ENCODE measurements around the gene SLC6A20. TPM values are rescaled to one million over a fixed set of nuclear protein-coding genes. Genes with fewer than 3 reads are reported as not detected.

The SLC6A20 gene
- total and polyA plus RNA-seq, 2 of the 13 experiments (the other 11 are each of a cell fraction or from before 2014, with no cell fraction given) = not detected

DNA sequence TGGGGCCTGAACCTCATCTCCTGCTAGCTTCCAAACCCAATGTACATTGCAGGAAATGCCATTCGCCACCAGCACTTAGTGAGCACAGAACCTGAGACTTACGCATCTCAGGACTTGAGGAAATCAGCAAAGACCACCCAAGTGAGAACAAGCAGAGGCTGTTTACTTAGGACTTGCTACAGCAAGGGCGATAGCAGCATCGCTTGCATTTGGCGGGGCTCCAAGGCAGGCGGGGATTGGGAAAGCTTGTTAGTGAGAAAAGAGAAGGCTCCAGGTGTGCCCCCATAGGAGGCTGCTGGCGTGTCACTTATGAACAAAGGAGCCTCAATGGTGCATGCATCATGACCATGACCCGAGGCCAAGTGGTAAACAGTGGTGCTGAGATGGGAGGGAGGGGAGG is 19.7 kb downstream of the SLC6A20 start:
- POLR2A ChIA-PET = no interaction called here
- CTCF ChIA-PET (ENCODE audit: low intra/inter-chr PET ratio, low total read pairs) = no interaction called here
- Histone ChIP-seq H4K20me1 (ENCODE audit: insufficient read depth, low read length) (no peaks in the 10 kb centered on the region), H3K9me3 (ENCODE audit: low read length) (no peaks in the 10 kb centered on the region), H3K79me2 (ENCODE audit: insufficient read depth, low read length) (no peaks in the 10 kb centered on the region), H3K4me1 (ENCODE audit: insufficient read depth, low read length) (no peaks in the 10 kb centered on the region), H3K4me2 (ENCODE audit: low read depth, low read length) (no peak overlapping the region), H3K9ac (ENCODE audit: insufficient read depth, low read depth, low read length) (no peak overlapping the region), H3K36me3 (replicated peaks in 1 of 2; ENCODE audit: control insufficient read depth in 1 of 2, insufficient read depth in 2 of 2, low read length in 2 of 2) (no peaks in the 10 kb centered on the region), H3K4me3 (replicated peaks in 1 of 3; ENCODE audit: insufficient read depth in 1 of 3, low read depth in 2 of 3, low read length in 3 of 3) (no peak overlapping the region), H2AFZ (ENCODE audit: low read length) (no peak overlapping the region), H3K27ac (ENCODE audit: extremely low read length, insufficient read depth, low read length) (no peak overlapping the region), H3K27me3 (ENCODE audit: control insufficient read depth in 1 of 2, insufficient read depth in 2 of 2, low read length in 2 of 2) (peaks cover 0 to 58% of the 10 kb centered on the region in 2 experiments; a peak in 4 of 5 replicates)
- no peak for ATAC-seq
- DNase-seq (ENCODE audit: low spot score) = no peak
- intact Hi-C loops (cut with micrococcal nuclease; ENCODE audit: unreplicated experiment) = no loop called here
- FAIRE-seq = no peak
- in situ Hi-C loops (cut with HindIII; ENCODE audit: extremely low pct_ligation_motif_present, low pct_unique_long_range_greater_than_20kb) = no loop called here
- 16% methylated on average over 8 of the region's 8 CpGs for WGBS (ENCODE audit: low lambda C conversion rate)
- TF ChIP-seq, protein P1, sequence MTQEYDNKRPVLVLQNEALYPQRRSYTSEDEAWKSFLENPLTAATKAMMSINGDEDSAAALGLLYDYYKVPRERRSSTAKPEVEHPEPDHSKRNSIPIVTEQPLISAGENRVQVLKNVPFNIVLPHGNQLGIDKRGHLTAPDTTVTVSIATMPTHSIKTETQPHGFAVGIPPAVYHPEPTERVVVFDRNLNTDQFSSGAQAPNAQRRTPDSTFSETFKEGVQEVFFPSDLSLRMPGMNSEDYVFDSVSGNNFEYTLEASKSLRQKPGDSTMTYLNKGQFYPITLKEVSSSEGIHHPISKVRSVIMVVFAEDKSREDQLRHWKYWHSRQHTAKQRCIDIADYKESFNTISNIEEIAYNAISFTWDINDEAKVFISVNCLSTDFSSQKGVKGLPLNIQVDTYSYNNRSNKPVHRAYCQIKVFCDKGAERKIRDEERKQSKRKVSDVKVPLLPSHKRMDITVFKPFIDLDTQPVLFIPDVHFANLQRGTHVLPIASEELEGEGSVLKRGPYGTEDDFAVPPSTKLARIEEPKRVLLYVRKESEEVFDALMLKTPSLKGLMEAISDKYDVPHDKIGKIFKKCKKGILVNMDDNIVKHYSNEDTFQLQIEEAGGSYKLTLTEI (CRISPR knock-in tag; conservative IDR thresholded peaks at IDR 0.05) = no peak
- no peak for TF ChIP-seq ZNF136 (CRISPR knock-in tag; IDR thresholded peaks at IDR 0.05; ENCODE audit: low read depth)
- TF ChIP-seq, protein P2, sequence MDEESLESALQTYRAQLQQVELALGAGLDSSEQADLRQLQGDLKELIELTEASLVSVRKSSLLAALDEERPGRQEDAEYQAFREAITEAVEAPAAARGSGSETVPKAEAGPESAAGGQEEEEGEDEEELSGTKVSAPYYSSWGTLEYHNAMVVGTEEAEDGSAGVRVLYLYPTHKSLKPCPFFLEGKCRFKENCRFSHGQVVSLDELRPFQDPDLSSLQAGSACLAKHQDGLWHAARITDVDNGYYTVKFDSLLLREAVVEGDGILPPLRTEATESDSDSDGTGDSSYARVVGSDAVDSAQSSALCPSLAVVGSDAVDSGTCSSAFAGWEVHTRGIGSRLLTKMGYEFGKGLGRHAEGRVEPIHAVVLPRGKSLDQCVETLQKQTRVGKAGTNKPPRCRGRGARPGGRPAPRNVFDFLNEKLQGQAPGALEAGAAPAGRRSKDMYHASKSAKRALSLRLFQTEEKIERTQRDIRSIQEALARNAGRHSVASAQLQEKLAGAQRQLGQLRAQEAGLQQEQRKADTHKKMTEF (CRISPR knock-in tag; IDR thresholded peaks at IDR 0.05) = no peak
- TF ChIP-seq, protein P3, sequence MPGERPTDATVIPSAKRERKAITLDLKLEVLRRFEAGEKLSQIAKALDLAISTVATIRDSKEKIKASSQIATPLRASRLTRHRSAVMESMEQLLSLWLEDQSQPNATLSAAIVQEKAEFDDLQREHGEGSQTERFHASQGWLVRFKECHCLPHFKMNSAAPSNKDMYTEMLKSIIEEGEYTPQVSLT (CRISPR knock-in tag; IDR thresholded peaks at IDR 0.05; ENCODE audit: borderline replicate concordance, low read depth) = no peak
- TF ChIP-seq ZNF350 (CRISPR knock-in tag; IDR thresholded peaks at IDR 0.05; ENCODE audit: borderline replicate concordance, low read depth) = no peak
- no peak for TF ChIP-seq RXRA (CRISPR knock-in tag; IDR thresholded peaks at IDR 0.05)
- TF ChIP-seq ZNF878 (CRISPR knock-in tag; IDR thresholded peaks at IDR 0.05) = no peak
- no peak for TF ChIP-seq NRL (CRISPR knock-in tag; IDR thresholded peaks at IDR 0.05; ENCODE audit: borderline replicate concordance)
- TF ChIP-seq ZNF616 (CRISPR knock-in tag; IDR thresholded peaks at IDR 0.05; ENCODE audit: low read depth) = no peak
- no peak for TF ChIP-seq SMARCC2 (IDR thresholded peaks at IDR 0.05)
- no peak for TF ChIP-seq ZNF292 (CRISPR knock-in tag; IDR thresholded peaks at IDR 0.05; ENCODE audit: borderline replicate concordance, low read depth)
- TF ChIP-seq HIVEP1 (CRISPR knock-in tag; IDR thresholded peaks at IDR 0.05) = no peak
- TF ChIP-seq, protein P4, sequence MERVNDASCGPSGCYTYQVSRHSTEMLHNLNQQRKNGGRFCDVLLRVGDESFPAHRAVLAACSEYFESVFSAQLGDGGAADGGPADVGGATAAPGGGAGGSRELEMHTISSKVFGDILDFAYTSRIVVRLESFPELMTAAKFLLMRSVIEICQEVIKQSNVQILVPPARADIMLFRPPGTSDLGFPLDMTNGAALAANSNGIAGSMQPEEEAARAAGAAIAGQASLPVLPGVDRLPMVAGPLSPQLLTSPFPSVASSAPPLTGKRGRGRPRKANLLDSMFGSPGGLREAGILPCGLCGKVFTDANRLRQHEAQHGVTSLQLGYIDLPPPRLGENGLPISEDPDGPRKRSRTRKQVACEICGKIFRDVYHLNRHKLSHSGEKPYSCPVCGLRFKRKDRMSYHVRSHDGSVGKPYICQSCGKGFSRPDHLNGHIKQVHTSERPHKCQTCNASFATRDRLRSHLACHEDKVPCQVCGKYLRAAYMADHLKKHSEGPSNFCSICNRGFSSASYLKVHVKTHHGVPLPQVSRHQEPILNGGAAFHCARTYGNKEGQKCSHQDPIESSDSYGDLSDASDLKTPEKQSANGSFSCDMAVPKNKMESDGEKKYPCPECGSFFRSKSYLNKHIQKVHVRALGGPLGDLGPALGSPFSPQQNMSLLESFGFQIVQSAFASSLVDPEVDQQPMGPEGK (CRISPR knock-in tag; IDR thresholded peaks at IDR 0.05) = no peak
- no peak for TF ChIP-seq NCOA1 (CRISPR knock-in tag; IDR thresholded peaks at IDR 0.05)
- TF ChIP-seq ZBTB1 (CRISPR knock-in tag; IDR thresholded peaks at IDR 0.05; ENCODE audit: borderline replicate concordance) = no peak
- no peak for TF ChIP-seq SUZ12 (IDR thresholded peaks at IDR 0.05; ENCODE audit: low read depth, low read length)
- TF ChIP-seq, protein P5, sequence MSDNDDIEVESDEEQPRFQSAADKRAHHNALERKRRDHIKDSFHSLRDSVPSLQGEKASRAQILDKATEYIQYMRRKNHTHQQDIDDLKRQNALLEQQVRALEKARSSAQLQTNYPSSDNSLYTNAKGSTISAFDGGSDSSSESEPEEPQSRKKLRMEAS (IDR thresholded peaks at IDR 0.05) = no peak
- no peak for TF ChIP-seq POLR2AphosphoS2 (IDR thresholded peaks at IDR 0.05; ENCODE audit: low read depth, low read length)
- TF ChIP-seq, protein P6, sequence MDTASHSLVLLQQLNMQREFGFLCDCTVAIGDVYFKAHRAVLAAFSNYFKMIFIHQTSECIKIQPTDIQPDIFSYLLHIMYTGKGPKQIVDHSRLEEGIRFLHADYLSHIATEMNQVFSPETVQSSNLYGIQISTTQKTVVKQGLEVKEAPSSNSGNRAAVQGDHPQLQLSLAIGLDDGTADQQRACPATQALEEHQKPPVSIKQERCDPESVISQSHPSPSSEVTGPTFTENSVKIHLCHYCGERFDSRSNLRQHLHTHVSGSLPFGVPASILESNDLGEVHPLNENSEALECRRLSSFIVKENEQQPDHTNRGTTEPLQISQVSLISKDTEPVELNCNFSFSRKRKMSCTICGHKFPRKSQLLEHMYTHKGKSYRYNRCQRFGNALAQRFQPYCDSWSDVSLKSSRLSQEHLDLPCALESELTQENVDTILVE (CRISPR knock-in tag; IDR thresholded peaks at IDR 0.05) = no peak
- no TSS peak for BruUV-seq (replicated peaks)
